GM18508 (cell line): ENCODE results near the gene ACTL9.
"Not testable (repeated sequence)": the region's sequence is repeated elsewhere in the genome, so short reads cannot be mapped to it uniquely, and the experiment has no call there.

ENCODE experiments used
- ATAC-seq: cut with Tn5 transposase; IDR thresholded peaks from one replicate; pipeline ENCODE4 v1.9.1; 2021; ENCODE audit warnings: moderate number of reproducible peaks; ENCODE audit not compliant: insufficient read depth, unreplicated experiment

ACTL9 gene, protein sequence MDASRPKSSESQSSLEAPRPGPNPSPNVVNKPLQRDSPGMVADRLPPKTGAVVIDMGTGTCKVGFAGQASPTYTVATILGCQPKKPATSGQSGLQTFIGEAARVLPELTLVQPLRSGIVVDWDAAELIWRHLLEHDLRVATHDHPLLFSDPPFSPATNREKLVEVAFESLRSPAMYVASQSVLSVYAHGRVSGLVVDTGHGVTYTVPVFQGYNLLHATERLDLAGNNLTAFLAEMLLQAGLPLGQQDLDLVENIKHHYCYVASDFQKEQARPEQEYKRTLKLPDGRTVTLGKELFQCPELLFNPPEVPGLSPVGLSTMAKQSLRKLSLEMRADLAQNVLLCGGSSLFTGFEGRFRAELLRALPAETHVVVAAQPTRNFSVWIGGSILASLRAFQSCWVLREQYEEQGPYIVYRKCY

DNA sequence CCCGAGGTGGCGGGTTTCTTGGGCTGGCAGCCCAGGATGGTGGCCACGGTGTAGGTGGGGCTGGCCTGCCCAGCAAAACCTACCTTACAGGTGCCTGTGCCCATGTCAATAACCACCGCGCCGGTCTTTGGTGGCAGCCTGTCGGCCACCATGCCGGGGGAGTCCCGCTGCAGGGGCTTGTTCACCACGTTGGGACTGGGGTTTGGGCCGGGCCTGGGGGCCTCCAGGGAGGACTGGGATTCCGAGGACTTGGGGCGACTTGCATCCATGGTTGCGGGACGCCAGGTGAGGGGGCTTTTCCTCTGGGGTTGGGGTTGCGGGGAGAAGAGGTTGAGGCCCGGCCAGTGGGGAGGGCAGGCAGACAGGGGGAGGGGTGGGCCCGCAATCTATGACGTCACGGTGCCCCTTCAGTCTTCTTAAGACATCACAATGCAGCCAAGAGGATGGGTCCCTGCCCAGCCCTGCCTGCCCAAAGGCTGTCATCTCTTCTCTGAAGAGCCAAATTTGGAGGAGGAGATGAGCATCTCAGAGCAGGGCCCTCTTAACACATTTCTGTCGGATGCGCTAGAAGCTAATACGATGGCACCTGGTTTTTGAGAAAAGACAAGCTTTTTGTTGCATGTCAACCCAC lies at the start of gene ACTL9:
Gene ACTL9, minus strand, starts transcription at position 363 of the 631 bp plus-strand sequence. Its CDS starts 94 bp downstream, at position 269.
- no peak for ATAC-seq

DNA sequence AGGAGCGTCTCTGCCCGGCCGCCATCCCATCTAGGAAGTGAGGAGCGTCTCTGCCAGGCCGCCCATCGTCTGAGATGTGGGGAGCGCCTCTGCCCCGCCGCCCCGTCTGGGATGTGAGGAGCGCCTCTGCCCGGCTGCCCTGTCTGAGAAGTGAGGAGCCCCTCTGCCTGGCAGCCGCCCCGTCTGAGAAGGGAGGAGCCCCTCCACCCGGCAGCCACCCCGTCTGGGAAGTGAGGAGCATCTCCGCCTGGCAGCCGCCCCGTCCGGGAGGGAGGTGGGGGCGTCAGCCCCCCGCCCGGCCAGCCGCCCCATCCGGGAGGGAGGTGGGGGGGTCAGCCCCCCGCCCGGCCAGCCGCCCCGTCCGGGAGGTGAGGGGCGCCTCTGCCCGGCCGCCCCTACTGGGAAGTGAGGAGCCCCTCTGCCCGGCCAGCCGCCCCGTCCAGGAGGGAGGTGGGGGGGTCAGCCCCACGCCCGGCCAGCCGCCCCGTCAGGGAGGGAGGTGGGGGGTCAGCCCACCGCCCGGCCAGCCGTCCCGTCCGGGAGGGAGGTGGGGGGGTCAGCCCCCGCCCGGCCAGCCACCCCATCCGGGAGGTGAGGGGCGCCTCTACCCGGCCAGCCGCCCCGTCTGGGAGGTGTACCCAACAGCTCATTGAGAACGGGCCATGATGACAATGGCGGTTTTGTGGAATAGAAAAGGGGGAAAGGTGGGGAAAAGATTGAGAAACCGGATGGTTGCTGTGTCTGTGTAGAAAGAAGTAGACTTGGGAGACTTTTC lies 40.9 kb upstream of the ACTL9 start:
- ATAC-seq: not testable (repeated sequence)

DNA sequence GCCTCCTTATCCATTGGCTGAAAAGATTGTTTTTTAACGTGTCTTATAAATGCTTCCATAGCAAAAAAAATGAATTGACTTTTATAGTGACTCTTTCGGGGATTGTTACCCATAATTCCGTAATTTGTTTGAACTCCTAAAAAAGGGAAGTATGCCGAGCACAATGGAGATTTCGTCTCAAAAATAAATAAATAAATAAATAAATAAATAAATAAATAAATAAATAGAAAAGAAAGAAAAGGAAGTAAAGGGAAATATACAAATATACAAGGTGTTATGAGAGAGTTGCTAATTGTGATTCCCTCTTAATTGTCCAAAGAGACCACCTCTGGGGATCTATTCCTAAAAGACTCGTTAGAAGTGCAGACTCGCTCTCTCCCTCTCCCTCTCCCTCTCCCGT lies 39.8 kb upstream of the ACTL9 start:
- ATAC-seq: no peak

DNA sequence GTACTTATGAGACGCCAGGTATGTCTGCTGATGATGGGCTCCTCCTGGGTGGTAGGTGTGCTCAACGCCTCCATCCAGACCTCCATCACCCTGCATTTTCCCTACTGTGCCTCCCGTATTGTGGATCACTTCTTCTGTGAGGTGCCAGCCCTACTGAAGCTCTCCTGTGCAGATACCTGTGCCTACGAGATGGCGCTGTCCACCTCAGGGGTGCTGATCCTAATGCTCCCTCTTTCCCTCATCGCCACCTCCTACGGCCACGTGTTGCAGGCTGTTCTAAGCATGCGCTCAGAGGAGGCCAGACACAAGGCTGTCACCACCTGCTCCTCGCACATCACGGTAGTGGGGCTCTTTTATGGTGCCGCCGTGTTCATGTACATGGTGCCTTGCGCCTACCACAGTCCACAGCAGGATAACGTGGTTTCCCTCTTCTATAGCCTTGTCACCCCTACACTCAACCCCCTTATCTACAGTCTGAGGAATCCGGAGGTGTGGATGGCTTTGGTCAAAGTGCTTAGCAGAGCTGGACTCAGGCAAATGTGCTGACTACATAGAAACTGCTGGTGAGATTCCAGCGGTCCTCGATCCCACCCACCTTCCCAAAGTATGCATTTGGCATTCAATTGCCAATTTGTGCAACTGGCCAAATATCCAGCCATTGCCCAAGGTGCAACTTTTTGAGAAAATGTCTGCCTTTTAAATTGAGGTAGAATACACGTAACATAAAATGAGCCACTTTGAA lies 33.0 kb upstream of the ACTL9 start:
- no peak for ATAC-seq

DNA sequence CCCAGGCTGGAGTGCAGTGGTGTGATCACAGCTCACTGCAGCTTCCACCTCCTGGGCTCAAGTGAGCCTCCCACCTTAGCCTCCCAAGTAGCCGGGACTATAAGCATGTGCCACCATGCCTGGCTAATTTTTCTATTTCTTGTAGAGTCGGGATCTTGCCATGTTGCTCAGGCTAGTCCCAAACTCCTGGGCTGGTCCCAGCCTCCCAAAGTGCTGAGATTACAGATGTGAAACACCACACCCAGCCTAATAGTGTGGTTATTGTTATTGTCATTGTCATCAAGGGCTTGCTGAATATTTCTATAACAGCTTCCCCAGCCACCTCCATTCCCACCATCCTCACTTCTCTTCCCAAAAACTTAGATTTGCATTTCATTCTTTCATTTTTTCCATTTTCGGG lies 25.7 kb upstream of the ACTL9 start:
- no peak for ATAC-seq

DNA sequence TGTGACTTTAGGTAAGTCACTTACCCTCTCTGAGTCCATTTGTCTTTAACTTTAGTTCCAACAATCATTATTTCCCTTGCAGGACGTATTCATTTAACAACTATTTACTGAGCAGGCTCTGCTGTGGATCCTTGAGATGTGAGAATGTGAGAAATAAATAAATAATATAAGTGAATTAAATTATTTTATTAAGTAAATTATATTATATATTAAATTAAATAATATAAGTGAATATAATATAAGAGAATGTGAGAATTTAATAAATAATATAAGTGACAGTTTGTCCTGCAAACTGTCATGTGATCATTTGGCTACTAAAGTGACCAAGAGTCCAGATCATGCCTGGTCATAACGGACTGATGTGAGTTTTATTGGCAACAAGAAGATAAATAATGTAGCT lies 23.4 kb upstream of the ACTL9 start:
- ATAC-seq: no peak

DNA sequence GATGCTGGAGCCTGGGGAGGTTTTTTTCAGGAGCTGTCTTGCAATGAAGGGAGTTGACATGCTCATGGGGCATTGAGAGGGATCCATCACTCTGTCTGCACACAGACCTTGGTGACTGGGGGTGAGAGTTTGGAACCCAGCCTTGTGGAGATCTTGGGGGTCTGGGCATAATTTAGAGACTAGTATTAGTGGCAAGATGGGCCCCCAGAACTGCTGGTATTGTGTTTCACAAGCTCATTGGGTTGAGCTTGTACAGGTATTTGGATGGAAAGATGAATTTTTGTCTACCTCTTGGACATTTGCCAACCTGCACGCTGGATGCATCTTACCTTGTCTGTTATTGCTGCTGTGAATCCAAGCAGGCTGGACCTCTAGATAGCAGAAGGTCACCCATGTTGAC lies 22.7 kb upstream of the ACTL9 start, which contains the start of gene OR2Z1:
Gene OR2Z1, plus strand, starts transcription at position 301 of the 400 bp plus-strand sequence. CDS start 9,395 bp downstream, outside the sequence.
- no peak for ATAC-seq

DNA sequence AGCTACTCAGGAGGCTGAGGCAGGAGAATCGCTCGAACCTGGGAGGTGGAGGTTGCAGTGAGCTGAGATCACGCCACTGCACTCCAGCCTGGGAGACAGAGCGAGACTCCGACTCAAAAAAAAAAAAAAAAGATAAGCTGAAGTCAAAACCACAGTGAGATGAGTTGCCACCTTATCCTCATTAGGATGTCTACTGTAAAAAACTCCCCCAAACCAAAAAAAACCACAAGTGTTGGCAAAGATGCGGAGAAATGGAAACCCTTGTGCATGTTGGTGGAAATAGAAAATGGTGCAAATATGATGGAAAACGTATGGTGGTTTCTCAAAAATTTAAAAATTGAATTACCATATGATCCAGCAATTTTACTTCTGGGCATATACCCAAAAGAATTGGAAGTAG lies 11.7 kb upstream of the ACTL9 start:
- not testable (repeated sequence) for ATAC-seq

DNA sequence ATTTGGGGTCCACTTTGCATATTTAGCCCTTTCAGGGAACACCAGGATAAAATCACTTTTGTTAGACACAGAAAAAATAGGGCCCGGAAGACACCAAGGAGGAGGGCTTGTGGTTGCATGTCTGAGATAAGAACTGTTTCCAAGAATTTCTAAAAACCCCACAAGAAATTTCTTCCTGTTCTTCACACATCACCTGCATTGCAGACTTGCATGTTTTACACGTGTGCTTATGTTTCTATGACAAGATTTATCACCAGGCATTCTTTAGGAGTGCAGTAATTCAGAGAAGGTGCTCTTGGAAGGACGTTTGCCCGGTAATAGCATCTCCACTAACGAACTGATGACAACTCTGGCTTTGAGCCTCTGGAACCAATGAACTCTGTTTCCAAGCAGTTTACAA lies 7.1 kb upstream of the ACTL9 start:
- no peak for ATAC-seq

DNA sequence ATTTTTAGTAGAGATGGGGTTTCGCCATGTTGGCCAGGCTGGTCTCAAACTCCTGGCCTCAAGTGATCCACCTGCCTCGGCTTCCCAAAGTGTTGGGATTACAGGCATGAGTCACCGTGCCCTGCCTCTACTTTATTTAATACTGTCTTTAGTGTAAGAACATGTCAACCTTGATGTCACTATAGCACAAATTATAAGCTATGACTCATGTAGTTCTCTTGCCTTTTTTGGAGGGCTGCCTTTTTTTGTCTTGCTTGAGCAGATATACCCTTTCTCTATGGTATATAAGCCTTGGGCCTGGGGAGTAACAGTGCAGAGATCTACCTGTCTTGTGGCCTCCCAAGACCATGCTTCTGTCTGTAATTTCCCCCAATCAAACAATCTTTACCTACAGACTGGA lies 6.7 kb upstream of the ACTL9 start:
- ATAC-seq: not testable (repeated sequence)

DNA sequence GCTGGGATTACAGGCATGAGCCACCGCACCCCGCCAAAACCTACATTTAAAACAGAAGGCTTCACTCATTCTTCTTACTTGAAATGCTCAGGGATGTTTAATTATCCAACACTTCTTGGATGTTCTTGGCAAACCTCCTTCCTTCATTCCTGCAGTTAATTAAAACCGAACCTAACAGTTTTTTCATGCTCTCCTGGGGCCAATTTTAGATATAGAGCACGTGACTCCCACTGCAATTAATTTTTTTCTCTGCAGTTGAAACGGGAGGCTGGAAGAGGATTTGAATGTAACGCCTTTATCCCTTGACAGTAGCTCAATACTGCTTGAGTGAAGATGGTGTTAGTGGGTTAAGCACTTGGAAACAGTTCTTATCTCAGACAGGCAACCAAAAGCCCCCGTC lies 4.6 kb upstream of the ACTL9 start:
- ATAC-seq: no peak

DNA sequence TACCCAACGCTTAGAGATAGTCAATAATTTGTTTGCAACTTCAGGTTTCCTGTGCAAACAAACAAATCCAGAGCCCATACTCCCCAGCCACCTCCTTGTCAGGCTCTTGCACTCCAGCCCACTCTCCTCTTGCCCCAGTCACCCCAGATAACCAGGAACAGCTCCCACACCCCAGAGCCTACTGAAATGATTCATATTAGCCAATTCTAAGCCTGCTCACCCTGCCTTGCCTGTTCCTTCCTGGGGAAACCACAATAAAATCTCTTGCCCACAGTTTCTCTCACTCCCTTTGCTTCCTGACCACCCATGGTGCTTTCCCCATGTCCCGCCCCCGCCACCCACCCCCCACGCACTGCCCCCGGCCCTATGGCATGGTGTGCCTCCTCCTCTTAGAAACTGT lies 3.8 kb upstream of the ACTL9 start:
- ATAC-seq: no peak

DNA sequence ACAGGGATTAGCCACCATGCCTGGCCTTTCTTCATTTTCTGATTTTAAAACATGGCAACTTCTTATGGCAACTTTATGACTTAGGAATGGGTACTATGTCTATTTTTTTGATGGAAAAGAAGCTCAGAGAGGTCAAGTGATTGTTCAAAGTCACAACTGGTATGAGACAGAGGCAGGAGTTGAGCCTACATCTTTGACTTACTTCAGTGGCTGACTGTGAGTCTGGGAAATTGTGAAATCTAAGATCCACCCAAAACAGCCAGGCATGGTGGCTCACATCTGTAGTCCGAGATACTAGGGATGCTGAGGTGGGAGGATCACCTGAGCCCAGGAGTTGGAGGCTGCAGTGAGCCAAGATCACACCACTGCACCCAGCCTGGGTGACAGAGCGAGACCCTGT lies 2.4 kb upstream of the ACTL9 start:
- no peak for ATAC-seq

DNA sequence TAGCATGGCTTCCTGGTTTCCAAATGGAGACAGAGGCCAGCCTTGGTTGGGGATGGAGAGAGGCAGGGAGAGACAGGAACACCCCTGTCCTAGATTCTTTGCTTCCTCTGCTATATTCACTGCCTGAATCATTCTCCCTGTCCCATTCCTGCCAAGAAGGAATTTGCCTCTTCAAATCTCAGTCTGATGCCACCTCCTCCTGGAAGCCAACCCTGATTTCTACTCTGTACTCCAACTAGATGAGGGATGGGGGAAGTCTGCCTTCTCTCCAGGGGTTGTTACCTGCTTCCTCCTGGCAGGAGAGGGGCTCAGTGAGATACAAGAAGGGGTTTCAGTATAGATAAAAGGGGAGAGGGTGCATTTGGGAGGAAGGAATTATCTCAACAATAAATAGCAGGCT lies 1.3 kb upstream of the ACTL9 start:
- no peak for ATAC-seq

DNA sequence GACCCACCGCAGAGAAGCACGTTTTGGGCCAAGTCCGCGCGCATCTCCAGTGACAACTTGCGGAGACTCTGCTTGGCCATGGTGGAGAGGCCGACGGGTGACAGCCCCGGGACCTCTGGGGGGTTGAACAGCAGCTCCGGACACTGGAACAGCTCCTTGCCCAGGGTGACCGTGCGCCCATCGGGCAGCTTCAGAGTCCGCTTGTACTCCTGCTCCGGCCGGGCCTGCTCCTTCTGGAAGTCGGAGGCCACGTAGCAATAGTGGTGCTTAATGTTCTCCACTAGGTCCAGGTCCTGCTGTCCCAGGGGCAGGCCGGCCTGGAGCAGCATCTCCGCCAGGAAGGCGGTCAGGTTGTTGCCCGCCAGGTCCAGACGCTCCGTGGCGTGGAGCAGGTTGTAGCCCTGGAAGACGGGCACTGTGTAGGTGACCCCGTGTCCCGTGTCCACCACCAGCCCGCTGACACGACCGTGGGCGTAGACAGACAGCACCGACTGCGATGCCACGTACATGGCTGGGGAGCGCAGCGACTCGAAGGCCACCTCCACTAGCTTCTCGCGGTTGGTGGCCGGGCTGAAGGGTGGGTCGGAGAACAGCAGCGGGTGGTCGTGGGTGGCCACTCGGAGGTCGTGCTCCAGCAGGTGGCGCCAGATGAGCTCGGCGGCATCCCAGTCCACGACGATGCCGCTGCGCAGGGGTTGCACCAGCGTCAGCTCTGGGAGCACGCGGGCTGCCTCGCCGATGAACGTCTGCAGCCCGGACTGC lies 743 bp downstream of the ACTL9 start:
- ATAC-seq: no peak

DNA sequence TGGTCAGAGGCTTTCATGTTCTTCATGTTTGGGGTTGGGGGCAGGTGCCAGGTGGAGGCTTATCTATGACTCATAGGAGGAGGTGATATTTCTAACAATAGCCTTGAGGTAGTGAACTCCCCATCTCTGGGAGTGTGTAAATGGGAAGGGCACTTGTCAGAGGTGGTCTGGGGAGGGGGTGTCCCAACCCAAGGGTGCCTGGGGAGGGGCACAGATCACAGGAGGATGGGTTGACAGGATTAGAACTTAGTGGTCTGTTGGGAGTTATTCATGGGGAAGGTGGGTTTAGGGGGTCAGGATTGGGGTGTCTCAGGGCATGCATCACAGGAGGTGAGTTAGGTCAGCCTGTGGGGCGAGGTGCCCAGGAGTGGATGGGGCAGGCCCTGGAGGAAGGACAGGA lies 1.6 kb downstream of the ACTL9 start:
- no peak for ATAC-seq

DNA sequence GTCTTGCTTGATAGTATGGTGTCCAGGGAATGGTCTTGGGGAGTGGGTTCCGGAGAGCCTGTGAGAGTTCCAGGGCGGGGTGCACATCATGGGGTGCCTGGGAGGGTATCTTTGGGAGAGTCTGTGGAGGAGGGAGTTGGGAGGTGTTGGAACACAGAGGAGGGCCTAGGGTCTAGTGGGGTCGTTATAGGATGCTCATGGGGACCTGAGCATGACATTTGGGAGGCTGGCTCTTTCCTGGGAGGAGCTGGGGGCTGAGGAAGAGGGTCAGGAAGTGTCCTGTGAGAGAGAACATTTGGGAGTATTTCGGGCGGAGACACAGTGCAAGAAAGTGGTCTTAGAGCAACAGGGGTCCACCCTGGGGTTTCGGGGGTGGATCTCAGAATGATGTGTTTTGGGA lies 2.7 kb downstream of the ACTL9 start:
- no peak for ATAC-seq

DNA sequence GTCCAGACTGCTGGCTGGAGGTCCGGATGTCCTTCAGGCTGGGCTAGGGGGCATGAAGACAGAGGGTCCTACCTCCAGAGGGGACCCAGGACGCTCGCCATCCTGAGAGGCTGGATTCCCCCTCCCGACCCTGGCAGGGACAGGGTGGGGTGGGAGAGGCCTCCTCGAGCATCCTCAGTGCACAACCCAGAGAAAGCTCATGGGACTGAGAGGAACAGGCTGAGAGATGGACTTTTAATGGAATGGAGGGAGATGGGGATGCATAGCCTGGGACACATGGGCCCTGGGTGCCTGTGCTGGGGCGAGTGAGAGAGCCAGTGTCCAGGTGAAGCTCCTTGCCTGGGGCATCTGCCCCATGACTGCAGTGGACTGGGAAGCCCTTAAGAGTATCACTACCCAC lies 3.1 kb downstream of the ACTL9 start:
- ATAC-seq: no peak

DNA sequence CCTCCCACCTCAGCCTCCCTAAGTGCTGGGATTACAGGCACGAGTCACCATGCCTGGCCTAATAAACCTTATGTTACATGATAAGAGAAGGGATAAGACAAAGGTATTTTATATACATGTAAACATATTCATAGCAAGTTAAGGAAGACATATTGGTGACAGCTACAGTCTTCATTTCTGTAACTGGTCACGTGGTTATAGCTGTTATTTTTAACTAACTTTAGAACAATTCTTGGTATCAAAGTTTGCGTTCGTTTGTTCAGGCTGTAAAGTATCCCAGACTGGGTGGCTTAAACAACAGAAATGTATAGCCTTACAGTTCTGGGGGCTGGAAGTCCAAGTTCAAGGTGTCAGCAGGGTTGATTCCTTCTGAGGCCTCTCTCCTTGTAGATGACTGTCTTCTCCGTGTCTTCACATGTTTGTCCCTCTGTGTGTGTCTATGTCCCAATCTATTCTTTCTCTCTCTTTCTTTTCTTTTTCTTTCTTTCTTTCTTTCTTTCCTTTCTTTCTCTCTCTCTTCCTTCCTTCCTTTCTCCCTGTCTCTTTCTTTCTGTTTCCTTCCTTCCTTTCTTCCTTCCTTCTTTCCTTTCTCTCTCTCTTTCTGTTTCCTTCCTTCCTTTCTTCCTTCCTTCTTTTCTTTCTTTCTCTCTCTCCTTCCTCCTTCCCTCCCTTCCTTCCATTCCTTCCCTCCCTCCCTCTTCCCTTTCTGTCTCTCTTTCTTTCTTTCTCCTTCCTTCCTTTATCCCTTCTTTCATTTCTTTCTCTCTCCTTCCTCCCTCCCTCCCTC lies 7.6 kb downstream of the ACTL9 start:
- no peak for ATAC-seq
